ENCODE data around the gene B3GAT2.
"Not testable (repeated sequence)": the region's sequence is repeated elsewhere in the genome, so short reads cannot be mapped to it uniquely, and the experiment has no call there.

B3GAT2 gene, protein sequence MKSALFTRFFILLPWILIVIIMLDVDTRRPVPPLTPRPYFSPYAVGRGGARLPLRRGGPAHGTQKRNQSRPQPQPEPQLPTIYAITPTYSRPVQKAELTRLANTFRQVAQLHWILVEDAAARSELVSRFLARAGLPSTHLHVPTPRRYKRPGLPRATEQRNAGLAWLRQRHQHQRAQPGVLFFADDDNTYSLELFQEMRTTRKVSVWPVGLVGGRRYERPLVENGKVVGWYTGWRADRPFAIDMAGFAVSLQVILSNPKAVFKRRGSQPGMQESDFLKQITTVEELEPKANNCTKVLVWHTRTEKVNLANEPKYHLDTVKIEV

DNA sequence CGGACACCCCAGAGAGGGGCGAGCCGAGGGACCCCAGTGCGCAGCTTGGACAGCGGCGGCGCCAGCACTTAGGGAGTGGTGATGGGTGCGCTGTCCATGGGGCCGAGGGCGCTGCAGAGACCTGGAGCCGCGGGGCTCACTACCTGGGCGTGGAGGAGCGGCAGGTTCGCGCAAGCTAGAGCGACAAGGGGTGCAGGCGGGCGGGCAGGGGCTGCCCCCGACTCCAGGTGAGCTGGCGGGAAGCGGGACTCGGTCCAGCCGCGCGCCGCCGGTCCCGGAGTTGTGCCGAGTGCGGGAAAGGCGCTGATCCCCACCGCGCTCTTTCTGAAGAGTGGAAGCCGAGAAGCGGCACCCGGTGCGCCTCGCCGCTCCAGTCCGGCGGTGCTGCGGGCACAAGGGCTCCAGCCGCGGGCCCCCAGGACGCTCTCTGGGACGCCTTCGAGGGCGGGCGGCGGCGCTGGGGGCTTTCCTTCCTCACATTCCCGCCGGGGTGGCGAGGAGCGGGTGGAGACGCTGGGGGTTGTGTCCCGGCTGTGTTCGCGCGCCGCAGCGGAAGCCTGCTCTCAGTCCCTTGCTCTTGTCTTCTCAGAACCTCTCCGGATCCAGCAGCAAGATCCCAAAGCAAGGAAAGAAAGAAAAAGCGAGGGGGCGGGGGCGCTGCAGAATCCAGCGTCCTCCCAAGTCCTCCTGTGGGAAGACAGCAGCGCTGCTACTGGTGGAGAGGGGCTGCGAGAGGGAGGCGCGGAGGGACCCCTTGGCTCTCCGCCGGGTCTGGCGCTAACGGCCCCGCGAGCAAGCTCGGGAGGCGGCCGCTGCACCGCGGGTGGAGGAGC lies at the start of gene B3GAT2:
B3GAT2 (minus strand) TSS at position 610 of the 833 bp plus-strand sequence. CDS start 631 bp downstream, outside the sequence.
- in situ Hi-C loops (cut with MboI; ENCODE audit: low sequenced_read_pairs), result no loop called here

DNA sequence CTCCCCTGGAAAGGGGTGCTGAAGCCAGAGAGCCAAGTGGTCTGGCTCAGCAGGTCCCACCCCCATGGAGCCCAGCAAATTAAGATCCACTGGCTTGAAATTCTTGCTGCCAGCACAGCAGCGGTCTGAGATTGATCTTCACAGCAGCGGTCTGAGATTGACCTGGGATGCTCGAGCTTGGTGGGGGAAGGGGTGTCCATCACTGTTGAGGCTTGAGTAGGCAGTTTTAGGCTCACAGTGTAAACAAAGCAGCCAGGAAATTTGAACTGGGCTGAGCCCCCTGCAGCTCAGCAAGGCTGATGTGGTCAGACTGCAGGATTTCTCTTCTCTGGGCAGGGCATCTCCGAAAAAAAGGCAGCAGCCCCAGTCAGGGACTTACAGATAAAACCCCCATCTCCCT lies 41.3 kb upstream of the B3GAT2 start:
- in situ Hi-C loops (cut with MboI; ENCODE audit: low sequenced_read_pairs), result no loop called here

DNA sequence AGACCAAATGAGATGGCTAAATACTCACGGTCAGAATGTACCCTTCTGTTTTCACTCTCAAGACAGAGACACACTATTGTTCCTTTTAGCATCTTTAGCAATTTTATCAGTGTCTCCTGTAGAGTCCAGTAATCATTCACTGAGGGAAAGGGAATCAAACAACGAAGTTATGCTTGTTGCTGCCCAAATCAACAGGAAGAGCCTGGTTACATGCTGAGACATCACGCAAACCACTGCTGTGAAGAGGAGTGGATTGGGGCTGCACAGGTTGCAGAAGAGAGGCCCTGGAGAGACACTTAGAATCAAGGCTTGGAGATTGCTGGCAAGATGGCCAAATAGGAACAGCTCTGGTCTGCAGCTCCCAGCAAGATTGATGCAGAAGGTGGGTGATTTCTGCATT lies 40.5 kb upstream of the B3GAT2 start:
- in situ Hi-C loops (cut with MboI; ENCODE audit: low sequenced_read_pairs), result no loop called here

DNA sequence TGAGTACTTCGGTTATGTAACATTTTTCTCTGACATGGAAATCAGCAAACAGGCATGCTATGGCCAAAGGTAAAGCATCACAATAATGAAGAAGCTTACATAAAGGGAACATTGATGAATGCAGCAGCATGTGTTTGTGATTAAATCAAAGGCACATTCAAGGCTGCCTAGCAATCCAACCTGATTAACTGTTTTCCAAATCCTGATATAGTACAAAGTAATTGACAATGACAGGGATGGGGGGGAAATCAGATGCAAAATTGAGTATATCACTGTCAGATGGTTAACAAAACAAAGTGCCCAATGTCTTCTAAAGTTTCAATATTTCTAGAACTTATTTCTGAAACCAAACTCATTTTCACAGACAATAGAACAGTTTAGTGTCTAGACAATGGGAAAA lies 39.2 kb upstream of the B3GAT2 start:
- in situ Hi-C loops (cut with MboI; ENCODE audit: low sequenced_read_pairs), result no loop called here

DNA sequence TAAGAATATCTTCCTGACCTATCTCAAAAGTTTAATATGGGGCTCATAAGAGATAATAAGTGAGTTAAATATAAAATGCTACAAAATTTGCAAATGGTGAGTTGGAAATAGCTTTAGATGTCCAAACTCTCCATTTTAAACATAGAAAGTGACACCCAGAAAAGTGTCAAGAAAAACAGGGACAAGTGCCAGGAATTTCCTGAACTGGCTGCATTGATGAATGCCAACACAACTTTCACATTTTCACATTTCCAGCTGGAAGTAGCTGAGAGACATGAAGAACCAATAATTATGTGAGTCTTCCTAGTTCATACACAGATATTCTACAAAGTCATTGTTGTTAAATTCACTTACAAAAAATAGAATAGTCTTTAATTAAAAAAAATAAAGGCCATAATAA lies 38.6 kb upstream of the B3GAT2 start:
- in situ Hi-C loops (cut with MboI; ENCODE audit: low sequenced_read_pairs), result no loop called here

DNA sequence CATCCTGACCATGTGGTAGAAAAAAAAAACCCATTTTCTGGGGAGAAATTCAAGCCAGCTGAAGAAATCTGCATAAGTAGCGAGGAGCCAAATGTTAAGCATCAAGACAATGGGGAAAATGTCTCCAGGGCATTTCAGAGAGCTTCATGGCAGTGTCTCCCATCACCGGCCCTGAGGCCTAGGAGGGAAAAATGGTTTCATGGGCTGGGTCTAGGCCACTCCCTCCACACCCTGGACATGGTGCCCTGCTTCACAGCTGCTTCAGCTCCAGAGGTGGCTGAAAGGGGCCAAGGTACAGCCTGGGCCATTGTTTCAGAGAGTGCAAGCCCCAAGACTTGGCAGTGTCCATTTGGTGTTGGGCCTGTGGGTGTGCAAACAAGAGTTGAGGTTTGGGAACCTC lies 34.4 kb upstream of the B3GAT2 start:
- in situ Hi-C loops (cut with MboI; ENCODE audit: low sequenced_read_pairs), result no loop called here

DNA sequence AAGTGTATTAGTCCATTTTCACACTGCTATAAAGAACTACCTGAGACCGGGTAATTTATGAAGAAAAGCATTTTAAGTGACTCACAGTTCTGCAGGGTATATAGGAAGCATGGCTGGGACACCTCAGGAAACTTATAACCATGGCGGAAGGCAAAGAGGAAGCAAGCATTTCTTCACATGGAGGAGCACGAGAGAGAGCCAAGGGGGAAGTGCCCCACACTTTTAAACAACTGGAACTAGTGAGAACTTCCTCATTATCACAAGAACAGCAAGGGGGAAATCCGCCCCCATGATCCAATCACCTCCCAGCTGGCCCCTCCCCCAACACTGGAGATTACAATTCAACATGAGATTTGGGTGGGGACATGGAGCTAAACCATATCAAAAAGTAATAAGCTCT lies 28.3 kb upstream of the B3GAT2 start:
- in situ Hi-C loops (cut with MboI; ENCODE audit: low sequenced_read_pairs), result no loop called here

DNA sequence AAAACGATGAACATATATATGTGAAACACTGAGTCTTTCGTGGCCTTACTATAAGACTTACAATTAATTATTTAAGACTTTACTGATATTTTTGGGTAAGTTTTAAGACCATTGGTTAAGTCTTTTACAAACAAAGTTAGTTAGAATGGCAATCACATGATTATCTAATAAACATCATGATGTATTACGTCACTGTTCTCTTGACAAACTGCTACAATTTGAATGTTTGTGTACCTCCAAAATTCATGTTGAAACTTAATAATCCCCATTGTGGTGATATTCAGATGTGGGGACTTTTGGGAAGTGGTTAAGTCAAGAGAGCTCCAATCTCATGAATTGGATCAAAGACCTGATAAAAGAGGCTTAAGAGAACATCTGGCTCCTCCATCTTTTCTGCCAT lies 25.9 kb upstream of the B3GAT2 start:
- in situ Hi-C loops (cut with MboI; ENCODE audit: low sequenced_read_pairs), result no loop called here

DNA sequence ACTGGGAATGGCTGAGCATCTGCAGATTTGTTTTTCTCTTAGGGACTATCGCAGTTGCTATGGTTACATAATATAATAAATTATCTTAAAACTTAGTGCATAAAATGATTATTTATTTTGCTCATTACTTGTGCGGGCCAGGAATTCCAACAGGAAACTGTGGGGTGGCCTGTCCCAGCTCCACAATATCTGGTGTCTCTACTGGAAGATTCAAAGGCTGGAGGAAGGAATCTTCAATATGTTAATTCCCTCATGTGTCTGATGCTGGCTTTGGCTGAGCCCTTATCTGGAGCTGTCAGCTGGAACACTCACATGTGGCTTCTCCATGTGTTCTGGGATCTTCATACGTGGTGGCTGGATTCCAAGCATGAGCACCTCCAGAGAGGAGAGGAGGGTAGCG lies 23.9 kb upstream of the B3GAT2 start:
- in situ Hi-C loops (cut with MboI; ENCODE audit: low sequenced_read_pairs), result no loop called here

DNA sequence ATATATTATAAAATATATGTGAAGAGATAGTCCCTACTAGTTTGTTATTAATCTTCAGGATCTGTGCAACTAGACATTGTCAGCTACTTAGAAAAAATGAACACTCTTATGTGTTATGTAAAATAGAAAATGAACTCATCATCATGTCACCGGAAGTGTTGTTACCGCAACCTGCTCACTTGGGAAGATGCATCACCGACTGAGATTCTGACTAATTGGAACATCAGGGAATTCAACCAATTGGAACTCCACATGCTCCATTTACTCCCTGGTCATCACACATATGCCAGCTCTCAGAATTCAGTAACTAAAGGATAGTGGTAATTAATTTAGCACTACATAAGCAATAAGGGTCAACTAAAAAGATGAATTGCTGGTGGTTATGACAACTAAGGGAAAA lies 16.7 kb upstream of the B3GAT2 start:
- in situ Hi-C loops (cut with MboI; ENCODE audit: low sequenced_read_pairs), result no loop called here

DNA sequence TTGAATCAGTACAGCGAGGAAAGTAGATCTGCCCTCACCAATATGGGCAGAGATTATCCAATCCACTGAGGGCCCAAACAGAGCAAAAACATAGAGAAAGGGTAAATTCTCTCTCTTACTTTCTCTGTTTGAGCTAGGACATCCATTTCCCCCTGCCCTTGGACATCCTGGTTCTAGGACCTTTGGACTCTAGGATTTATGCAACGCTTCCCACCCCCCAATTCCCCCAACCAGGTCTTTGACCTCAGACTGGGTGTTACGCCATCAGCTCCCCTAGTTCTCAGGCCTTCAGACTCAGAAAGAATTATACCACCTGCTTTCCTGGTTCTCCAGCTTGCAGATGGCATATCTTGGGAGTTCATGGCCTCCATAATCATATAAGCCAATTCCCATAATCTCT lies 10.2 kb upstream of the B3GAT2 start:
- in situ Hi-C loops (cut with MboI; ENCODE audit: low sequenced_read_pairs), result no loop called here

DNA sequence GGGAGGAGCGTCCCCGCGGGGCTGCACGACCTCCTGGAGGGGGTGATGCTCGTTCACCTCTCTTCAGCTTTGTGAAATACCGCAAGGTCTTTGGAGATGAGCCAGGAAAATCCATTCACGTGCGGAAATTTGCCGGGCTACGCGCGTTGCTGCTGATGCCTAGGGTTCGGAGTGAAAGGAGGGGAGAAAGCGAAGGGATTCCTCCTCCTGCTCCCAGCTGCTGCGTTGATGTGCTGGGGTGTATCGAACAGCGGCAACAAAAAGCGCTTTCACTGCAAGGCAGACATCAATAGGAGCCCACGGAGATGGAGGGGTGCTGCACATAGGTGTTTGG lies 391 bp upstream of the B3GAT2 start:
- in situ Hi-C loops (cut with MboI; ENCODE audit: low sequenced_read_pairs), result no loop called here

DNA sequence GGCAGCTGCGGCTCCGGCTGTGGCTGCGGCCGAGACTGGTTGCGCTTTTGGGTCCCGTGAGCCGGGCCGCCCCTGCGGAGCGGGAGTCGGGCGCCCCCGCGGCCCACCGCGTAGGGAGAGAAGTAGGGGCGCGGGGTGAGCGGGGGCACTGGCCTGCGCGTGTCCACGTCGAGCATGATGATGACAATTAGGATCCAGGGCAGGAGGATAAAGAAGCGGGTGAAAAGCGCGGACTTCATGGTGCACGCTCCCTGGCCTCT lies 739 bp downstream of the B3GAT2 start:
- in situ Hi-C loops (cut with MboI; ENCODE audit: low sequenced_read_pairs), result no loop called here

DNA sequence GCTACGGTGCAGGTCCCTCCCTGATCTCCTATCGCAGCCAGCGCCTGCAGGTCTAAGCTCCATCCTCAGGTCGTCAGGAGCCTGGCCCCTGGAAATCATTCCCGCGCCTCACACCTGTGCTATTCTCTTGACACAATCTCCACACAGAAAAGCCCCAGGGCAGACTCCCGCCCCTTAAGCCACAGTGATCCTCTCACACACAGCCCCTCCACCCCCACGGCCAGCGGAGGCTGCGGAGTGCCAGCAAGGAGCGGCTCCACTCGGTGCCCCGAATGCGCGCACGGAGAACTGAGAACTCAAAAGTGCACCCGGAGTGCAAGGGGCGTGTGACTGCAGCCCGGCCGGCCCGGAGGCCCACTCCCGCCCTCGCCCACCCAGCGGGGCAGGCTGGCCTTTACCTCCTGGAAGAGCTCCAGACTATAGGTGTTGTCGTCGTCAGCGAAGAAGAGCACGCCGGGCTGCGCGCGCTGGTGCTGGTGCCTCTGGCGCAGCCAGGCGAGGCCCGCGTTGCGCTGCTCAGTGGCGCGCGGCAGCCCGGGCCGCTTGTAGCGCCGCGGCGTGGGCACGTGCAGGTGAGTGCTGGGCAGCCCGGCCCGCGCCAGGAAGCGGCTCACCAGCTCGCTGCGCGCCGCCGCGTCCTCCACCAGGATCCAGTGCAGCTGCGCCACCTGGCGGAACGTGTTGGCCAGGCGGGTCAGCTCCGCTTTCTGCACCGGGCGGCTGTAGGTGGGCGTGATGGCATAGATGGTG lies 1.2 kb downstream of the B3GAT2 start:
- in situ Hi-C loops (cut with MboI; ENCODE audit: low sequenced_read_pairs), result no loop called here

DNA sequence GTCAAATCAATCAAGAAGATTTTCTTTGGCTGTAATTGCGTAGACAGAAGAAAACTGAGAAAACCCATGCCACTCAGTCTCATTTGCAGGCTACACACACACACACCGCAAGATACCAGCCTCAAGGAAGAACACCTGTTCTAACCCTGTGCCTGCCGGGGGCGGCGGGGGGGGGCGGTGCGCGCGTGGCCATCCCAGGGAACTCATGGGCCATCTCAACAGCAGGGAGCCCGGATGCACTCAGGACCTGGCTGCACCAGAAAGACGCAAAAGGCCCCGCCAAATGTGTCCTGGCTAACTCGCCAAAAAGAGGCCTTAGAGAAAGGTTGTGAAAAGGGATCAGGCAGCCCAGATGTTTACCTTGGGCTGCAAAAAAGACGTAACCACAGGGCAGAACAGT lies 2.1 kb downstream of the B3GAT2 start:
- in situ Hi-C loops (cut with MboI; ENCODE audit: low sequenced_read_pairs), result no loop called here

DNA sequence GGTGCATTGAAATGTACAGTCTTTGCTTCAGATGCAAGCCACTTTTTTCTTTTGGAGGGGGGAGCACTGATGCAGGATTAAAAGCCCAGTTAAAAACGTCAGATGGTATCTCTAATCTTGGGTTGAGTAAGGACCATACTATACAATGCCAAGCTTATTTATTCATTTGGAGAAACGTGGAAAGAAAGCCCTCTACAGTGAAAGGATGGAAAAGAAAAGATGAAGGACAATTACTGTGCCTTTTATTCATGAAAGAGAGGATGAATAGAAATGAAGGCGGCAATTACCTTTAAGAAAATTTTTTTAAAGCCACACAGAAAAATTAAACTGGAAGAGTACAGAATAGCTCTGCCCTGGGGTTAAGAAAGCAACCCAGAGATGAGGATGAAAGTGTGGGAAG lies 2.7 kb downstream of the B3GAT2 start:
- in situ Hi-C loops (cut with MboI; ENCODE audit: low sequenced_read_pairs), result no loop called here

DNA sequence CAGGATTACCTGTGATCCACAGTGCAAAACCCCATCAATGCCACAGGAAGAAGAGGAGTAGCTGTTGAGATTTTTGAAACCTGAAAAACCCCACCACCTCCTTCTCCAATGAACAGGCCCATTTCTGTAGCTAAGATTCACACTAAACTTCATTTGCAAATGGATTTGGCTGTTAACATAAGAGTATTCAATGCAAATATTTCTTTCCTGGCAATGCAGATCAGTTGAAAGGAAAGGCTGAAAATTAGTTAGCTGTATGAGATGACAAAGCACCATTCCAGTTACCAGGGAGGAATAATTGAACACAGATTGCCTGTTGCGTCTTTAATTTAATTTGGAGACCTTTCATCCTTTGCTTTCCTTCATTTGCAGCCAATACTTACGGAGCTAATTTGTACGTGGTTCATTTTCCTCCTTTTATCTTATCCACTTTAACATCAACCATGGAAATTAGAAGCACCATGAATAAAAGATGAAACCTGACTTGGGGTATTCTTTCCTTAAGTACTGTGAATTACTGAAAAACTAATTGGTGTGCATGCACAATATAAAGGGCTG lies 4.2 kb downstream of the B3GAT2 start:
- in situ Hi-C loops (cut with MboI; ENCODE audit: low sequenced_read_pairs), result no loop called here

DNA sequence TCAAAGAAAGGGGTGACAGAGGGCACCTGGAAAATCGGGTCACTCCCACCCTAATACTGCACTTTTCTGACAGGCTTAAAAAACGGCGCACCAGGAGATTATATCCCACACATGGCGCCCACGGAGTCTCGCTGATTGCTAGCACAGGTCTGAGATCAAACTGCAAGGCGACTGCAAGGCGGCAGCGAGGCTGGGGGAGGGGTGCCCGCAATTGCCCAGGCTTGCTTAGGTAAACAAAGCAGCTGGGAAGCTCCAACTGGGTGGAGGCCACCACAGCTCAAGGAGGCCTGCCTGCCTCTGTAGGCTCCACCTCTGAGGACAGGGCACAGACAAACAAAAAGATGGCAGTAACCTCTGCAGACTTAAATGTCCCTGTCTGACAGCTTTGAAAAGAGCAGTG lies 12.5 kb downstream of the B3GAT2 start:
- in situ Hi-C loops (cut with MboI; ENCODE audit: low sequenced_read_pairs), result not testable (repeated sequence)

DNA sequence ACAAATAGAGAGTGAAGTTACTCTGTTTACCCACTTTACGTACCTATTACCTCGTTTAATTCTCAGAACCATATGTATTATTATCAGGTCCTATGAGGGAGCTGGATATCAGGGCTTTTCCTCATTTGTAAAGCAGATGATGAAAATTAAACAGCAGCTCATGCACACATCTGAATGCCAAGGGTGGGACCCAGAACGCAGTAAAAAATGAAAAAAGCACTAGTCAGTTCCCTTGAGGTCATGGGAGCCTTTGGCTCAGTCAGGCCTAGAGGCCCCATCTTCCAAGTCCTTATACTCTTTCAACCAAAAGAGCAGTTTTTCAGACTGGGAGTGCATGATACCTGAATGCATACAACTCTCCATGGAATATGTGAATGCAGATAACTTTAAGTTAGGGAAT lies 23.0 kb downstream of the B3GAT2 start:
- in situ Hi-C loops (cut with MboI; ENCODE audit: low sequenced_read_pairs), result no loop called here

DNA sequence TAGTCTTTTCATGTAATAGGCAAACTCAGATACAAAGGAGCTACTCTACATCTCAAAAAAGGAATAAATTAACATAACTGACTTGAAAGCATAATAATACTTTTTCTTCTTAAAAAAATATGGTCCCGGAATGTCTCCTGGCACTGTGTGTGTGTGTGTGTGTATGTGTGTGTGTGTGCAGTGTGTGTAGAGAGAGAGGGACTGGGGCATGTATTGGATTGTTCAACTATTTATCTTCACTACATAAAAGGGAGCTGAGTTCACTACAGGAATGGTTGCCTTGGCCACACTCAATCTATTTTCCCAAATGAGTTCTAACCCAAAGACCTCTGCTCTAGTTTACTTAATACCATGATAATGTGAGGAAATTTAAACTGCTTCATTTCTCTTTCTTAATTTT lies 51.1 kb downstream of the B3GAT2 start:
- in situ Hi-C loops (cut with MboI; ENCODE audit: low sequenced_read_pairs), result no loop called here

DNA sequence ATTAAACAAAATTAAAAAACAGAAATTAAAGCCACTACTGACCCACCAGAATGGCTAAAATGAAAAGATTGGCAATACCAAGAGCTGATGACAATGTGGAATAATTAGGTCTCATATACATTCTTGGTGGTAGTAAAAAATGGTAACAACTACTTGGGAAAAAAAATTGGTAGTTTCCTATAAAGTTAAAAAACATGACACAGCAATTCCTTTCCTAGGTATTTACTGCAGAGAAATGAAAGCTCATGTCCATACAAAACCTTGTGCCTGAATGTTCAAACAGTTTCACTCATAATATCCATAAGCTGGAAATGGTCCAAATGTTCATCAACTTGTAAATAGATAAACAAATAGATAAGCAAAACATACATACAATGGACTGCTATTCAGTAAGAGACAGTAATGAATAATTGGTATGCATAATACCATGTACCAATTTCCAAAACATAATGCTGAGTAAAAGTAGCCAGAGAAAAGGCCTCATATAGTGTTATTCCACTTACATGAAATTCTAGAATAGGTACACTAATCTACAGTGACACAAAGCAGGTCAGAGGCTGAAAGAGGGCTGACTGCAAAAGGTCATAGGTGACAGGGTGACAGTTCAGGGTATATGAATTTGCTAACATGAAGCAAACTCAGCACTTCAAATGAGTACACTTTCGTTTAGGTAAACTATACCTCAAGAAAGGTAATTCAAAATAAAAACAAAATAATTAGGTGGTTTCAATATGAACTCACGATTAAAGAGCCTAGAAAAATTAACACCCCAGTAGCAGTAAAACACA lies 53.0 kb downstream of the B3GAT2 start:
- in situ Hi-C loops (cut with MboI; ENCODE audit: low sequenced_read_pairs), result no loop called here
